Measurements from ENCODE around the gene GARIN5B. TPM values are rescaled to one million over a fixed set of nuclear protein-coding genes. Genes with fewer than 3 reads are reported as not detected.

Gene GARIN5B
- 0.05 to 0.22 TPM (median 0.08 TPM) in 5 replicates for total RNA-seq (2022; extraction: Qiagen RNA extraction)

GRCh38 chr19:55362990-55363716, at the start of gene GARIN5B:
GARIN5B (minus strand) TSS chr19:55363260; CDS start chr19:55363066, 194 bp downstream.

GRCh38 chr19:55407550-55407799, 44.4 kb upstream of the GARIN5B start, which contains the start of gene UBE2S:
UBE2S (minus strand) TSS chr19:55407788; CDS start chr19:55407589, 199 bp downstream.

DNA sequence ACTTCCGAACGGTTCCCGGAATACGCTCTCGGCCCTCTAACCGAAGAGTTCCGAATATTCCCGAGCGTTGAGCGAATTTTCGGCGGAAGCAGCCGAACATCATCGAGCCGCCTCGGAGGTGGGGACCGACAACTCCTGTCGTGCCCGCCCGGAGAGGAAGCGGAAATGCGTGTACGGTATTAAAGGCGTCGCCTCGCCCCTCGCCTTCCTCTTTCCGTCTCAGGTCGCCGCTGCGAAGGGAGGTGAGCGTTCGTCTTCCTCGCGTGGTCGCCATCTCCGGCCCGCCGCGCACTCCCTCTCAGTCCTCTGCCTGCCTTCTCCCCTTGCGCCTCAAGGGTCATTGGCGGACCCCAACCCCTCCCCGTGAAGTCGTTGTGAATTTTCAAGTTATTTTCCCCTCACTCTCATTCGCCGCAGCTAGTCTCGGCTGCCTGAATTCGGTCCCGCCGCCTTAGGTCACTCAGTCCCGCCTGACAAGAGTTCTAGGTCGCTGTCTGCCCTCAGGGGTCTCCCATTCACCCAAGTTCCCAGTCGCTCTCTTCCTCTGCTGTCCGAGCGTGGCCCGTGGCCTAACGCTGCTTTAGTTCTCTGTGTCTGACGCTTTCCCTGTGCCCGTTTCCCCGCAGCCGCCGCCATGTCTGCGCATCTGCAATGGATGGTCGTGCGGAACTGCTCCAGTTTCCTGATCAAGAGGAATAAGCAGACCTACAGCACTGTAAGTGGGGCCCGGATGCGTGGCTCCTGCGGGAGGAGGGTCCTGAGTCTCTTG, 22.8 kb upstream of the GARIN5B start, which contains the start of gene RPL28:
Gene RPL28, plus strand, starts transcription at position 209 of the 769 bp plus-strand sequence. Its CDS starts 426 bp downstream, at position 635.

DNA sequence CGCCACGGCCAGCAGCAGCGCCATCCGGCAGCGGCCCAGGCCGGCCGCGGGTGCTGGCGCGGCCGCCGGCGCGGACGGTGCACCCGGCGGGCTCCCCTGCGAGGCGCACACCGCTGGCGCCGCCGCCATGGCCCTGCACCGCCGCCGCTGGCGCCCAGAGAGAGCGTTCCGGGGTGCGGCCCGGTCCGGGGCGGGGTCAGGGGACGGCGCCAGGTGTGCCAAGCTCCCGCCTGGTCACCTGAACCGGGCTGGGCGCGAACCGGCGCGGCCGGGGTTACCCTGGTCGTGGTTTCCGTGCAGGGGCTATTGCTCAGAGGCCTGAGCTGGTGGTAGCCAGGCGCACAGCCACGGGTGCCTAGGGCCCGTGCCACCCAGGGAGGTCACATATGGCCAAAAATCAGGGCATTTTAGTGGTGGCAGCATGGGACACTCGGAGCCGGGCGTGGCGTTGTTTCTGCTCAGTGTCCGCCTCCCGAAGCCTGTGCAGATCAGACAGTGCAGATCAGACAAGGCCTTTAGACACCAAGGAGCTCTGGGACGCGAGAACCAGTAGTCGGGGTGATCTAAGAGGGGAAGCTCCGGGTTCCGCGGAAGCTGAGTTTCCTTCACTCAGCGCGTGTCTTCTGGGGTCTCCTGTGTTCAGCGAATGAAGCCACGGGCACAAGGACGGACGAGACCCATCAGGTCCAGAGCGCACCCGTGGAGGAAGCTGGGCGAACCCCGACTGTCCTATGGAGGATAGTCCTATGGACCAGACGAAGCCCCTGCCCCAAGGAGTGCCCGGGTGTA, 21.3 kb upstream of the GARIN5B start, which contains the start of gene TMEM238:
Gene TMEM238, minus strand, starts transcription at position 162 of the 789 bp plus-strand sequence. Its CDS starts 33 bp downstream, at position 129.

GRCh38 chr19:55376241-55376933, 13.3 kb upstream of the GARIN5B start, which contains the start of gene TMEM190:
TMEM190 (plus strand) TSS chr19:55376826; CDS start chr19:55376854, 28 bp downstream.

GRCh38 chr19:55370305-55370988, 7.4 kb upstream of the GARIN5B start, which contains the start of gene IL11:
IL11 (minus strand) TSS chr19:55370463; CDS start chr19:55370310, 153 bp downstream.

DNA sequence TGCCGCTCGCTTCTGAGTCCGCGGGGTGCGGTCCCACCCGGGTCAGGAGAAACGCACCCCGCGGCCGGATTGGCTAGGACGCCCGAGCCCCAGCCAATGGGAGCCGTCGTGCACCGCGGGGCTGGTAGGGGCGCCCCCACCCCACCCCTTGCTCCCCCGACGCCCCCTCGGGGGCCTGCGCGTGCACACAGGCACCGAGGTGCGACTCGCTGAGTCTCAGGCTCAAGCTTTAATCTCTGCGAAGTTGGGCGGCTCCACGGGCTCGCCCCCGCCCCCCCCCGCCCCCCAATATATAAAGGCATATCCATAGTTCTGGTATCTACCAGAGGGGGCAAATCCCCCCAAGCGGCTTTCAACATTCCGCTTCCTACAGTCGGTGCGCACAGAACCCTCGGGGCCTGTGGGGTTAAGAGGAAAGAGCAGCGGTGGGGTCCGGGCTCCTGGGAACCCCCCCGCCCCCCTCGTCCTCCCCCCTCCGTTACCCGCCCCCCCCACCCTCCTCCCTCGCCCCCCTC, 8.3 kb downstream of the GARIN5B start, which contains the start of gene COX6B2:
Gene COX6B2, minus strand, starts transcription at position 22 of the 515 bp plus-strand sequence. CDS start 198 bp downstream, outside the sequence.

DNA sequence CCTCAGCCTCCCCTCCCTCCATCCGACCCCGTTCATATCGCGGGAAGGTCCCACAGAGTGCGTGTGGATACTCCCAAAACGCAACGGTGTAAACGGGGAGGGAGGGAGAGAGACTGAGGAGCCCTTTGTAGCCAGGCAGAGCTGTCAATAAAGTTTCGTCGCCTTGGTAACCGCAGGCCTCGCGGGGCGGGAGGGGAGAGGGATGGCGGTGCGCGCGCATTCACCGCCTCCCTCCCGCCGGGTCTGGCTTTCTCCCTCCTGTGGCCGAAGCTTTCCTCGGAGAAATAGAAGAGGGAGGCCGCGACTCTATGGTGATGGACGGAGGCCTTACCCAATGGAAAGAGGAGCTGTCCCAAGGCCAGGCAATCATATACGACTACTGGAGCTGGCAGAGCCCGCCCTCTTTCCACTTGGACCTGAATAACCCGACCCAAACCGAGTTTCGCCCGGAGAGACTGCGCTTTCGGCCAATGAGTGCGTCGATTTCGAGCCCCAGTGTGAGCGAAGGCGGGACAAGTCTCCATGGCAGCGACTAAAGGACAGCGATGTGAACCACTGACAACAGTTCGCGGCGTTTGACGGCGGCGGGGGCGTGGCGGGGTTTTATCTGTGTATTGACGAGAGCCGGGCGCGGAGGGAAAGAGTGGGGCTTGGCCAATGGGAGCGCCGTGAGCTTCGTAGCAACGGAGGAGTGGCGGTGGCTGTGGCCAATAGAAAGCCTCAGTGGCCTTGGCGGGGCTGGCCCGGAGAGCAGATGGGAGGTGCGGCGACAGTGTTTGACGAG, 23.8 kb downstream of the GARIN5B start, which contains the start of gene KMT5C:
Gene KMT5C, plus strand, starts transcription at position 772 of the 784 bp plus-strand sequence. CDS start 2,061 bp downstream, outside the sequence.

DNA sequence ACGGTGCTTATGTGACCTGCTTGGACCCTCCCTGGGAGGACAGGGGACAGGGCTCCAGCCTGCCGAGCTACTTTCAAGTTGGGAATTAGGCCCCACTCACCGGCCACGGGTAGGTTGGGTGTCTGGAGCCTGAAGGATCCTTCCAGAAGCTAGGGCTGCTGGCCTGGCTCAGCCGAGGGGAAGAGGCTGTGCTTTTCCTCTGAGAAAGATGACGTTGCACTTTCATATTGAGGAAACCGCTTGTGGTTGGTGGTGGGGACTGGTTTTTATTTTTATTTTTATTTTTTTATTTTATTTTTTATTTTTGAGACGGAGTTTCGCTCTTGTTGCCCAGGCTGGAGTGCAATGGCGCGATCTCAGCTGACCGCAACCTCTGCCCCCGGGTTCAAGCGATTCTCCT, 37.9 kb downstream of the GARIN5B start, which contains the start of gene TMEM150B:
Gene TMEM150B, minus strand, starts transcription at position 170 of the 400 bp plus-strand sequence. CDS start 4,305 bp downstream, outside the sequence.

Other genes starting within 250 kb of the GARIN5B start
- gene PPP1R12C, start 245.6 kb downstream of the GARIN5B start, total RNA-seq (2022; extraction: Qiagen RNA extraction): 55.7 to 98.5 TPM (median 82.8 TPM) in 5 replicates
- 107 to 150 TPM (median 135 TPM) in 5 replicates for gene TNNT1, start 214.1 kb downstream of the GARIN5B start, total RNA-seq (2022; extraction: Qiagen RNA extraction)
- 6.4 to 8.9 TPM (median 7.9 TPM) in 5 replicates for gene TNNI3, start 205.5 kb downstream of the GARIN5B start, total RNA-seq (2022; extraction: Qiagen RNA extraction)
- 3.6 to 6.9 TPM (median 5.8 TPM) in 5 replicates for gene DNAAF3, start 196.6 kb downstream of the GARIN5B start, total RNA-seq (2022; extraction: Qiagen RNA extraction)
- gene SYT5, start 183.0 kb downstream of the GARIN5B start, total RNA-seq (2022; extraction: Qiagen RNA extraction): 3.0 to 6.1 TPM (median 4.4 TPM) in 5 replicates
- 3.5 to 6.0 TPM (median 5.0 TPM) in 5 replicates for gene PTPRH, start 153.8 kb downstream of the GARIN5B start, total RNA-seq (2022; extraction: Qiagen RNA extraction)
- 3.1 to 5.4 TPM (median 3.9 TPM) in 5 replicates for gene TMEM86B, start 134.5 kb downstream of the GARIN5B start, total RNA-seq (2022; extraction: Qiagen RNA extraction)
- gene PPP6R1, start 104.2 kb downstream of the GARIN5B start, total RNA-seq (2022; extraction: Qiagen RNA extraction): 81.0 to 117 TPM (median 113 TPM) in 5 replicates
- 118 to 150 TPM (median 135 TPM) in 5 replicates for gene HSPBP1, start 83.2 kb downstream of the GARIN5B start, total RNA-seq (2022; extraction: Qiagen RNA extraction)
- gene BRSK1, start 79.3 kb downstream of the GARIN5B start, total RNA-seq (2022; extraction: Qiagen RNA extraction): 2.9 to 4.1 TPM (median 3.0 TPM) in 5 replicates
- not detected in 5 replicates for gene TMEM150B, start 37.9 kb downstream of the GARIN5B start, total RNA-seq (2022; extraction: Qiagen RNA extraction)
- 3.6 to 8.3 TPM (median 6.7 TPM) in 5 replicates for gene KMT5C, start 23.4 kb downstream of the GARIN5B start, total RNA-seq (2022; extraction: Qiagen RNA extraction)
- gene COX6B2, start 8.5 kb downstream of the GARIN5B start, total RNA-seq (2022; extraction: Qiagen RNA extraction): 0.33 to 4.4 TPM (median 1.0 TPM) in 5 replicates
- 16.3 to 22.0 TPM (median 18.1 TPM) in 5 replicates for gene IL11, start 7.2 kb upstream of the GARIN5B start, total RNA-seq (2022; extraction: Qiagen RNA extraction)
- 1.1 to 2.4 TPM (median 1.5 TPM) in 5 replicates for gene TMEM190, start 13.6 kb upstream of the GARIN5B start, total RNA-seq (2022; extraction: Qiagen RNA extraction)
- 2.5 to 10.7 TPM (median 9.7 TPM) in 5 replicates for gene TMEM238, start 21.0 kb upstream of the GARIN5B start, total RNA-seq (2022; extraction: Qiagen RNA extraction)
- gene RPL28, start 22.7 kb upstream of the GARIN5B start, total RNA-seq (2022; extraction: Qiagen RNA extraction): 2,416 to 3,186 TPM (median 2,701 TPM) in 5 replicates
- gene UBE2S, start 44.5 kb upstream of the GARIN5B start, total RNA-seq (2022; extraction: Qiagen RNA extraction): 282 to 492 TPM (median 445 TPM) in 5 replicates
- not detected in 5 replicates for gene SHISA7, start 80.0 kb upstream of the GARIN5B start, total RNA-seq (2022; extraction: Qiagen RNA extraction)
- gene ISOC2, start 98.4 kb upstream of the GARIN5B start, total RNA-seq (2022; extraction: Qiagen RNA extraction): 54.7 to 59.3 TPM (median 58.4 TPM) in 5 replicates
- gene C19orf85, start 101.5 kb upstream of the GARIN5B start, total RNA-seq (2022; extraction: Qiagen RNA extraction): not detected in 5 replicates
- 2.9 to 8.5 TPM (median 5.4 TPM) in 5 replicates for gene ZNF628, start 113.4 kb upstream of the GARIN5B start, total RNA-seq (2022; extraction: Qiagen RNA extraction)
- gene NAT14, start 121.9 kb upstream of the GARIN5B start, total RNA-seq (2022; extraction: Qiagen RNA extraction): 31.7 to 58.5 TPM (median 52.9 TPM) in 5 replicates
- 0.53 to 0.93 TPM (median 0.61 TPM) in 5 replicates for gene SSC5D, start 125.2 kb upstream of the GARIN5B start, total RNA-seq (2022; extraction: Qiagen RNA extraction)
- gene SBK2, start 173.9 kb upstream of the GARIN5B start, total RNA-seq (2022; extraction: Qiagen RNA extraction): 1.1 to 2.4 TPM (median 1.5 TPM) in 5 replicates
- gene SBK3, start 182.3 kb upstream of the GARIN5B start, total RNA-seq (2022; extraction: Qiagen RNA extraction): 0.81 to 1.9 TPM (median 1.6 TPM) in 5 replicates
- gene ZNF579, start 217.6 kb upstream of the GARIN5B start, total RNA-seq (2022; extraction: Qiagen RNA extraction): 19.1 to 31.9 TPM (median 29.7 TPM) in 5 replicates
- 21.6 to 25.3 TPM (median 22.9 TPM) in 5 replicates for gene FIZ1, start 236.3 kb upstream of the GARIN5B start, total RNA-seq (2022; extraction: Qiagen RNA extraction)
- gene ZNF524, start 237.0 kb upstream of the GARIN5B start, total RNA-seq (2022; extraction: Qiagen RNA extraction): 11.3 to 19.0 TPM (median 17.5 TPM) in 5 replicates
- 6.9 to 12.2 TPM (median 11.8 TPM) in 5 replicates for gene ZNF865, start 242.4 kb upstream of the GARIN5B start, total RNA-seq (2022; extraction: Qiagen RNA extraction)